ENCODE data around the gene SBF2.
"Not testable (repeated sequence)": the region's sequence is repeated elsewhere in the genome, so short reads cannot be mapped to it uniquely, and the experiment has no call there.

Gene SBF2

GRCh38 chr11:10064828-10065227 lies 229.2 kb downstream of the SBF2 start:
- DNase-seq (ENCODE audit: low read depth), result no peak

- no peak for DNase-seq (ENCODE audit: low read depth)
These were observed 235.7 kb downstream of the SBF2 start for GRCh38 chr11:10058356-10058755.

- DNase-seq (ENCODE audit: low read depth), result no peak
These were observed 242.0 kb downstream of the SBF2 start for GRCh38 chr11:10051868-10052586.

- no peak for DNase-seq (ENCODE audit: low read depth)
These were observed 243.5 kb downstream of the SBF2 start for GRCh38 chr11:10050561-10050960.

- no peak for DNase-seq (ENCODE audit: low read depth)
These were observed 244.3 kb downstream of the SBF2 start for GRCh38 chr11:10049756-10050155.

- DNase-seq (ENCODE audit: low read depth), result no peak
These were observed 245.7 kb downstream of the SBF2 start for GRCh38 chr11:10048350-10048749.

GRCh38 chr11:10044618-10045017 lies 249.4 kb downstream of the SBF2 start:
- no peak for DNase-seq (ENCODE audit: low read depth)

- no peak for DNase-seq (ENCODE audit: low read depth)
These were observed 251.3 kb downstream of the SBF2 start for GRCh38 chr11:10042699-10043098.

- no peak for DNase-seq (ENCODE audit: low read depth)
These were observed 252.1 kb downstream of the SBF2 start for GRCh38 chr11:10041748-10042446.

GRCh38 chr11:10041332-10041731 lies 252.7 kb downstream of the SBF2 start:
- no peak for DNase-seq (ENCODE audit: low read depth)

GRCh38 chr11:10038521-10039302 lies 255.3 kb downstream of the SBF2 start:
- DNase-seq (ENCODE audit: low read depth), result no peak

GRCh38 chr11:10035932-10036331 lies 258.1 kb downstream of the SBF2 start:
- DNase-seq (ENCODE audit: low read depth), result not testable (repeated sequence)

- no peak for DNase-seq (ENCODE audit: low read depth)
These were observed 261.1 kb downstream of the SBF2 start for GRCh38 chr11:10032935-10033334.

GRCh38 chr11:10030122-10030490 lies 263.9 kb downstream of the SBF2 start:
- DNase-seq (ENCODE audit: low read depth), result no peak

GRCh38 chr11:10029386-10030121 lies 264.5 kb downstream of the SBF2 start:
- no peak for DNase-seq (ENCODE audit: low read depth)

GRCh38 chr11:10026514-10026913 lies 267.5 kb downstream of the SBF2 start:
- no peak for DNase-seq (ENCODE audit: low read depth)

GRCh38 chr11:10023212-10023611 lies 270.8 kb downstream of the SBF2 start:
- no peak for DNase-seq (ENCODE audit: low read depth)

- DNase-seq (ENCODE audit: low read depth), result no peak
These were observed 271.3 kb downstream of the SBF2 start for GRCh38 chr11:10022764-10023163.

GRCh38 chr11:10021563-10021962 lies 272.5 kb downstream of the SBF2 start:
- no peak for DNase-seq (ENCODE audit: low read depth)

GRCh38 chr11:10019906-10020682 lies 273.9 kb downstream of the SBF2 start:
- no peak for DNase-seq (ENCODE audit: low read depth)

- no peak for DNase-seq (ENCODE audit: low read depth)
These were observed 276.1 kb downstream of the SBF2 start for GRCh38 chr11:10017911-10018310.

Data from activated T-cell treated with anti-CD3 and anti-CD28 coated beads for 24 hours (primary cell).